Amygdala (tissue), 56 donors: ENCODE results near the gene AOPEP.

Experiments
- DNase-seq, 56 donors: peaks; one replicate each; lab custom pipeline; 2025; lab: John Stamatoyannopoulos, UW

Gene AOPEP

GRCh38 chr9:94757158-94757557 is 30.7 kb downstream of the AOPEP start:
- no peak for DNase-seq

- DNase-seq, result no peak
Observed at GRCh38 chr9:94758031-94758430, 31.5 kb downstream of the AOPEP start.

- no peak for DNase-seq
Observed at GRCh38 chr9:94758880-94759279, 32.4 kb downstream of the AOPEP start.

GRCh38 chr9:94760010-94760409 is 33.5 kb downstream of the AOPEP start:
- no peak for DNase-seq

GRCh38 chr9:94760660-94761059 is 34.2 kb downstream of the AOPEP start:
- no peak for DNase-seq

- DNase-seq, result no peak
Observed at GRCh38 chr9:94761481-94761880, 35.0 kb downstream of the AOPEP start.

- DNase-seq, result no peak
Observed at GRCh38 chr9:94767331-94768072, 41.0 kb downstream of the AOPEP start.

- no peak for DNase-seq
Observed at GRCh38 chr9:94768766-94769165, 42.3 kb downstream of the AOPEP start.

- no peak for DNase-seq
Observed at GRCh38 chr9:94770334-94770733, 43.8 kb downstream of the AOPEP start.

- DNase-seq, result no peak
Observed at GRCh38 chr9:94771096-94771495, 44.6 kb downstream of the AOPEP start.

GRCh38 chr9:94772144-94772543 is 45.6 kb downstream of the AOPEP start:
- peak in 1 of 56 donors; percentile 13 for DNase-seq

GRCh38 chr9:94772639-94773303 is 46.3 kb downstream of the AOPEP start:
- peak in 48 of 56 donors; percentile 12 to 85 (median 57) for DNase-seq

GRCh38 chr9:94773655-94774054 is 47.2 kb downstream of the AOPEP start:
- DNase-seq, result no peak

- DNase-seq, result no peak
Observed at GRCh38 chr9:94778013-94778412, 51.5 kb downstream of the AOPEP start.

- DNase-seq, result no peak
Observed at GRCh38 chr9:94779031-94779430, 52.5 kb downstream of the AOPEP start.

GRCh38 chr9:94779693-94780290 is 53.3 kb downstream of the AOPEP start:
- DNase-seq, result no peak

- no peak for DNase-seq
Observed at GRCh38 chr9:94780516-94780950, 54.0 kb downstream of the AOPEP start.

GRCh38 chr9:94782355-94783101 is 56.0 kb downstream of the AOPEP start:
- DNase-seq, result no peak

- DNase-seq, result peak in 51 of 56 donors; percentile 4 to 86 (median 50)
Observed at GRCh38 chr9:94783102-94783682, 56.7 kb downstream of the AOPEP start.

- no peak for DNase-seq
Observed at GRCh38 chr9:94783928-94784327, 57.4 kb downstream of the AOPEP start.
